HUES48 (cell line): Measurements from ENCODE around the gene TYW1.
"Not testable (repeated sequence)": the region's sequence is repeated elsewhere in the genome, so short reads cannot be mapped to it uniquely, and the experiment has no call there.

Source experiments
- H3K27ac ChIP-seq: one replicate; pipeline ENCODE4 v1.7.0; 2013; ENCODE audit warnings: low read depth, low read length, inconsistent platforms
- H3K27me3 ChIP-seq: 2 replicates; pipeline ENCODE4 v1.6.1; 2013; ENCODE audit warnings: mild to moderate bottlenecking, low read length; ENCODE audit not compliant: control insufficient read depth, insufficient read depth
- H3K36me3 ChIP-seq: 2 replicates; pipeline ENCODE4 v1.6.1; 2013; ENCODE audit warnings: low read length; ENCODE audit not compliant: control insufficient read depth, insufficient read depth
- H3K4me1 ChIP-seq: 2 replicates; pipeline ENCODE4 v1.6.1; 2013; ENCODE audit warnings: mild to moderate bottlenecking, low read length; ENCODE audit not compliant: control insufficient read depth, insufficient read depth
- H3K4me3 ChIP-seq: 2 replicates; pipeline ENCODE4 v1.5.1; 2013; ENCODE audit warnings: mild to moderate bottlenecking, low read depth, low read length
- H3K9ac ChIP-seq: 2 replicates; pipeline ENCODE4 v1.6.1; 2013; ENCODE audit warnings: mild to moderate bottlenecking, low read depth, low read length, moderate library complexity
- H3K9me3 ChIP-seq: 2 replicates; pipeline ENCODE4 v1.6.1; 2013; ENCODE audit warnings: low read length; ENCODE audit not compliant: control insufficient read depth, insufficient read depth

The TYW1 gene

DNA sequence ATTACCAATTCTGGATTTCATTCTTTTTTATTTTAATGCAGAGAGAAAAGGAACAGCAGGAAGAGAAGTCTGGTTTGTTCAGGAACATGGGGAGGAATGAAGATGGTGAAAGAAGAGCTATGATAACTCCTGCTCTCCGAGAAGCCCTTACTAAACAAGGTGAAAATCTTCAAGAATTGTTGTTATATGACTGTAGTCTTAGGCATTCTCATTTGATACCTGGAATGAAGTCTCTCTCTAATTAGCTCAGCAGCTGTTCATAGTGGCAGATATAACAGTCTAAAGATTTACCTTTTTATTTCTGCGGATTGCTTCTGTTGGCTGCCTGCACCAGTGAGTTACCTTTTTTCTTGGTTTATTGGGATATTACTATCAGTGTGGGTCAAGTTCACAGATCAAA, 53.3 kb downstream of the TYW1 start:
- not testable (repeated sequence) for H3K9ac ChIP-seq, H3K36me3 ChIP-seq, H3K27ac ChIP-seq

DNA sequence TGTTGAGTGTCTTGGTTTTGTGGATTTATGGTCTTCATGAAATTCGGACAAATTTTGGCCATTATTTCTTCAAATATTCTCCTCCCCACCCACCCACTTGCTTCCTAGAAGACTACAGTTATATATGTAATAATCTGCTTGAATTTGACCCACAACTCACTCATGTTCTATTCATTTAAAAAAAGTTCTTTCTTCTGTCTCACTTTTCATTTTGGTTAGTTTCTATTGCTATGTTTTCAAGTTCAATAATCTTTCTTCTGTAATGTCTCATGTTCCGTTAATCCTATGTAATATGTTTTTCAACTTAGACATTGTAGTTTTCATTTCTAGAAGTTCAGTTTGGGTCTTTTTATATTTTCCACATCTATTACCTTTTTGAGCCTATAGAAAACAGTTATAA, 55.5 kb downstream of the TYW1 start:
- not testable (repeated sequence) for H3K9ac ChIP-seq, H3K36me3 ChIP-seq, H3K27ac ChIP-seq, H3K27me3 ChIP-seq, H3K4me3 ChIP-seq, H3K4me1 ChIP-seq, H3K9me3 ChIP-seq

More for the DNA sequence above, 53.3 kb downstream of the TYW1 start:
- H3K4me3 ChIP-seq, H3K4me1 ChIP-seq, H3K9me3 ChIP-seq, H3K27me3 ChIP-seq: not testable (repeated sequence)

DNA sequence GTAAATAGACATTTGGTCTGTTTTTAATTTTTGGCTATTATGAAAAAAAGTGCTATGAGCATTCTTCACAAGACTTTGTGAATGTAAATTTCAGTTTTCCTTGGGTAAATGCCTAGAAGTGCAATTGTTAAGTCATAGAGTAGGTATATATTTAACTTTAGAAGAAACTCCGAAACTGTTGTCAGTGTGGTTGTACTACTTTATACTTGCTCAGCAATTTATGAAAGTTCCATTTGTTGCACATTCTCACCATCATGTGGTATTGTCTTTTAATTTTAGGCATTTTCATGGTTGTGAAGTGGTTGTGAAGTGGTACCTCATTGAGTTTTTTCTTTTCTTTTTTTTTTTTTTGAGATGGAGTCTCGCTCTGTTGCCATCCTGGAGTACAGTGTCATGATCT, 60.0 kb downstream of the TYW1 start:
- no peak overlapping the region for H3K9ac ChIP-seq
- H3K27me3 ChIP-seq = no peaks in the 10 kb centered on the region
- no peak overlapping the region for H3K4me3 ChIP-seq
- H3K4me1 ChIP-seq = no peaks in the 10 kb centered on the region
- H3K27ac ChIP-seq = no peak overlapping the region
- no peaks in the 10 kb centered on the region for H3K36me3 ChIP-seq
- H3K9me3 ChIP-seq = no peaks in the 10 kb centered on the region

DNA sequence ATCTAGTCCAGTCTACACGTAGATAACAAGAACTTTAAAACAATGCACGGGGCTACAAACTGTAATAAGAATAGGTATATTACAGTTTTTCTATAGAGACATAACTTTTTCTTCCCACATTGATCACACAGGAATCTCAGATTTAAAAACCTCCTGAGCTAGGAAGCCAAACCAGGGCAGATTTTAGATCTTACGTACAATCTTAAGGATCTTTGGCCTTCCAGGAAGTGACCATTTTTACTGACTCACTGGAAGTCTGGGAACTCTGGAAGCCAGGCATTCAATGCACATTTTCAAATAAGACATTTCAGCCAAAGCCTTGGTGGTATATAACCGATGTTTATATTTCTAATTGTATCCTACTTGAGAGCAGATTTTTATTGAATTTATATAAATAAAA, 64.7 kb downstream of the TYW1 start:
- not testable (repeated sequence) for H3K27me3 ChIP-seq, H3K27ac ChIP-seq, H3K4me3 ChIP-seq, H3K36me3 ChIP-seq, H3K4me1 ChIP-seq, H3K9ac ChIP-seq, H3K9me3 ChIP-seq

DNA sequence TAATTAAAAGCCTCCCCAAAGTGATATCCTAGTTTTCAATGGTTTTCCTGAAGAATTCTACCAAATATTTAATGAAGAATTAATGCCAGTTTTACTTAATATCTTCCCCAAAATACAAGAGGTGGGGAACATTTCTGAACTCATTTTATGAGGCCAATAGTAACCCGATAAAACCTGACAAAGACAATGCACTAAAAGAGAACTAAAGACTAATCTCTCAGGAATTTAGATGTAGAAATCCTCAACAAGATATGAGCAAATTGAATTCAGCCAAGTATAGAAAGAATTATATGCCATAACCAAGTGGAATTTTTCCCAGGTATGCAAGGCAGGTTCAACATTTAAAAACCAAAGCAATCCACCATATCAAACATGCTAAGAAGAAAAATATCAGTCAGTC, 66.2 kb downstream of the TYW1 start:
- H3K4me3 ChIP-seq, H3K4me1 ChIP-seq, H3K27ac ChIP-seq, H3K27me3 ChIP-seq, H3K36me3 ChIP-seq, H3K9me3 ChIP-seq, H3K9ac ChIP-seq: not testable (repeated sequence)

DNA sequence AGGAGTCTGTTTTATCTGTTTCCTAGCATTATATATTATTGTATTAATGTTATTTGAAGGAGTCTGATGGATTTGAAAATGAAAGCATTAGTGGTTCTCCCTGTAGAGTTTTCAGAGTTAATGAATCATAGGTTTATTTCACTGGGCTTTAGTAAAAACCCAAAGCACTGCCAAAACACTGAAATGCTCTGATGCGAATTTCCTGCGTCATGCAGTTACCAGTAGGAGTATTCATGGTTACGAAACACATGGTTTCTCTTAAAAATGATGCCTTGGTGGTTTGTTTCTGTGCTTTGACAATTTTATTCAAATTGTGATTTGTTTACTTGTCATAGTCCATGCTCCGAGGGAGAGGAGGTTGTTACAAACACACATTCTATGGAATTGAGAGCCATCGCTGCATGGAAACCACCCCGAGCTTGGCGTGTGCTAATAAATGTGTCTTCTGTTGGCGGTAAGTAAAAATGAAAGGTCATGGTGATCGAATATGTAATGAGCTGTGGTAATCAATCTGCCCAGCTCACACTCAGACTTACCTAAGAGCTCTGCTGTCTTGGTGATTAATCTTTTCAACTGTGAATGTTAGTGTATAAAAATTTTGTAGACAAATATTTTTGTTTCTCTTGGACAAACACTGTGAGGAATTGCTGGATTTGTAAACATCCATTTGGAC, 70.5 kb downstream of the TYW1 start:
- H3K4me1 ChIP-seq, H3K9ac ChIP-seq, H3K9me3 ChIP-seq, H3K4me3 ChIP-seq, H3K27me3 ChIP-seq, H3K27ac ChIP-seq: not testable (repeated sequence)
- peaks cover 15% of the 10 kb centered on the region; the same call in 1 of the 2 replicates for H3K36me3 ChIP-seq

DNA sequence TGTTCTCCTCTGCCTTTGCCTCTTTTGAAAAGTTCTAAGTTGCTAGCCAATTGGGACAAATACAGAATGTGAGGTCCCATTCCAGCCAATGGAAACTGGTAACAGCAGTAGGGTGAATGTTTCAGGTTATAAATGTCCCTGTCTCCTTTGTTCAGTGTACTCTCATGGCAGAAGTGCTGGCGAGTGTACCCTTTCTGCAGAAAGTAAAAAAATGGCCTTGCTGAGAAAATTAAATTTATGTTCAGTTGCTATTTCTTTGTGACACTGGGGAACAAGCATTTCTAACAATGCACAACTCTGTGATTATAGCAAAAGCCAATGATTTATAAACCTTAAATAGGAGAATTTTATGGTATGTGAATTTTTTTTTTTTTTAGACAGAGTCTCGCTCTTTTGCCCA, 79.5 kb downstream of the TYW1 start:
- not testable (repeated sequence) for H3K36me3 ChIP-seq, H3K4me1 ChIP-seq, H3K9ac ChIP-seq, H3K4me3 ChIP-seq, H3K27ac ChIP-seq, H3K27me3 ChIP-seq
- peaks cover 13% of the 10 kb centered on the region for H3K9me3 ChIP-seq

DNA sequence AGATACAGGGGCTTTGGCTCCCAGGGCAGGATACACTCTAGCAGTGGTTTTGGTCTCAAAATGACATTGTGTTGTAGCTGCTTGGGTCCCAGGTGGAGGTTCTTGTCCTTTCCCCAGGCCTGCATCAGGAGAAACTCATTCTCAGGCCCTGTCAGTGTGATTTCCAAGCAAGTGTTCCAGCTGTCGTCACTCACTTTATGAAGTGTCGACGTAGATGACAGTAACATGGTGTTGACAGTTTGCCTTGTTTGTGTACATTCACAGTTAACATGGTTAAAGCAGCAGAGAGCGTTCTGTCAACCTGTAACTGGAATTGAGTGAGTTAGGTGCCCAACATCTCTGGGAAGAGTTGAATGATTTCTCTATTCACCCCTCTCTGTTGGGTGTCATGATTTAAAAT, 86.2 kb downstream of the TYW1 start:
- not testable (repeated sequence) for H3K4me3 ChIP-seq, H3K27me3 ChIP-seq, H3K4me1 ChIP-seq, H3K27ac ChIP-seq, H3K9ac ChIP-seq, H3K36me3 ChIP-seq, H3K9me3 ChIP-seq

DNA sequence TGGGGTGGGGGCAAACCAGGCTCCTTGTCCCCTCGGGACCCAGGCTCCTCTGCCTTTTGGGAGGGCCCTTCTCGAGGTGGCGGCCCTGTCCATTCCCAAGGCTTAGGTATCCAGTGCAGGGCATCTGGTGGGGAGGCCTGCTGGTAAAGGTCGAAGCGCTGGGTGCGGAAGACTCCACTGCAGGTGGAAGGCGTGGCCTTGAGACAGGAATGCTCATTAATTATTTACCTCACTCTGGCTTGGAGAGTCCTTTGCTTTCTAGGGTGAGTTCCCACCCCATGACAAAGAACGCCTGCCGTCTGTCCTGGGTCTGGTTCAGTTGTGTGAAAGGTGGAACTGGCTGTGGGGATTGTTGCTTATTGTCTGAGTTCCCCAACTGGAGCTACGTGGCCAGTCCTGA, 92.6 kb downstream of the TYW1 start:
- not testable (repeated sequence) for H3K9me3 ChIP-seq, H3K27ac ChIP-seq, H3K36me3 ChIP-seq, H3K4me1 ChIP-seq, H3K9ac ChIP-seq, H3K4me3 ChIP-seq, H3K27me3 ChIP-seq

DNA sequence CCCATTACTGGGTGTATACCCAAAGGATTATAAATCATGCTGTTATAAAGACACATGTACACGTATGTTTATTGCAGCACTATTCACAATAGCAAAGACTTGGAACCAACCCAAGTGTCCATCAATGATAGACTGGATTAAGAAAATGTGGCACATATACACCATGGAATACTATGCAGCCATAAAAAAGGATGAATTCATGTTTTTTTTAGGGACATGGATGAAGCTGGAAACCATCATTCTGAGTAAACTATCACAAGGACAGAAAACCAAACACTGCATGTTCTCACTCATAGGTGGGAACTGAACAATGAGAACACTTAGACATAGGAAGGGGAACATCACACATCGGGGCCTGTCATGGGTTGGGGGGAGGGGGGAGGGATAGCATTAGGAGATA, 94.4 kb downstream of the TYW1 start:
- H3K9me3 ChIP-seq, H3K36me3 ChIP-seq, H3K9ac ChIP-seq, H3K27me3 ChIP-seq, H3K27ac ChIP-seq, H3K4me3 ChIP-seq, H3K4me1 ChIP-seq: not testable (repeated sequence)

DNA sequence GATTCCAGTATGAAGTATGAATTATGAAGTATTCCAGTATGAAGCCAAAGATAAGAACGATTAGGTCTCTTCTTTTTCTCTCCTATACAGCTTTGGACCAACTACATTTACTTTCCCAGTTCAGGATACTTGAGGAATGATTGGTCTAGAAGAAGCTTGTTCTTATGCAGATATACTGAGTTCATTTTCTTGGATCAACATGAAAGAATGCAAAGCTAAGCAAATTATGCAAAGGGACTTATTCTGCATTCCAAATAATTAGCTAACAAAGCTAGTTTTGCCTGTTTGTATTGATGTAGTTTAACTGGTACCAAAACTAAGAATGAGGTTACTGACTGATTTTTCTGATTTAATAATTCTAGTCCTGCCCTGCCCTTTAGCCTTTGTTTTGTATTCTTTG, 101.4 kb downstream of the TYW1 start:
- H3K27me3 ChIP-seq, H3K27ac ChIP-seq, H3K9me3 ChIP-seq, H3K9ac ChIP-seq, H3K36me3 ChIP-seq, H3K4me3 ChIP-seq, H3K4me1 ChIP-seq: not testable (repeated sequence)

DNA sequence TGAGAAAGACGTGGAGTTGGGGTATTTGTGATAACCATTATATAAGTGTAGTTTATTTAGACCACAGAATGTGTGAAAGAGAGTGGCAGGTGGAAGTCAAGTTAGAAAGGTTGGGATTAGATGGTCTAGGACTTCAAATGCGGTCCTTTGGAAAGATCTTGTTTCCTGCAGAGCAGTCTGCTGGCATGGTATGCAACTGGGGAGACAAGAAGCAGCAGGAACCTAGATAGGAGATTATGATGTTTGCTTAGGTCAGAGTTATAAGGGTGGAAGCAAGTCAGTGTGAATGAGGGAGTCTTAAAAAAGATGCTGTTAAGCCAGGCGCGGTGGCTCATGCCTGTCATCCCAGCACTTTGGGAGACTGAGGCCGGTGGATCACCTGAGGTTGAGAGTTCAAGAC, 102.8 kb downstream of the TYW1 start:
- H3K9ac ChIP-seq, H3K36me3 ChIP-seq, H3K27me3 ChIP-seq, H3K27ac ChIP-seq, H3K4me3 ChIP-seq, H3K4me1 ChIP-seq, H3K9me3 ChIP-seq: not testable (repeated sequence)
